ENCODE results near the gene IL4I1. TPM values are rescaled to one million over a fixed set of nuclear protein-coding genes. Genes with fewer than 3 reads are reported as not detected.

The IL4I1 gene
- total and polyA plus RNA-seq, 4 donors, result 0.08 to 0.75 (median 0.23) TPM

DNA sequence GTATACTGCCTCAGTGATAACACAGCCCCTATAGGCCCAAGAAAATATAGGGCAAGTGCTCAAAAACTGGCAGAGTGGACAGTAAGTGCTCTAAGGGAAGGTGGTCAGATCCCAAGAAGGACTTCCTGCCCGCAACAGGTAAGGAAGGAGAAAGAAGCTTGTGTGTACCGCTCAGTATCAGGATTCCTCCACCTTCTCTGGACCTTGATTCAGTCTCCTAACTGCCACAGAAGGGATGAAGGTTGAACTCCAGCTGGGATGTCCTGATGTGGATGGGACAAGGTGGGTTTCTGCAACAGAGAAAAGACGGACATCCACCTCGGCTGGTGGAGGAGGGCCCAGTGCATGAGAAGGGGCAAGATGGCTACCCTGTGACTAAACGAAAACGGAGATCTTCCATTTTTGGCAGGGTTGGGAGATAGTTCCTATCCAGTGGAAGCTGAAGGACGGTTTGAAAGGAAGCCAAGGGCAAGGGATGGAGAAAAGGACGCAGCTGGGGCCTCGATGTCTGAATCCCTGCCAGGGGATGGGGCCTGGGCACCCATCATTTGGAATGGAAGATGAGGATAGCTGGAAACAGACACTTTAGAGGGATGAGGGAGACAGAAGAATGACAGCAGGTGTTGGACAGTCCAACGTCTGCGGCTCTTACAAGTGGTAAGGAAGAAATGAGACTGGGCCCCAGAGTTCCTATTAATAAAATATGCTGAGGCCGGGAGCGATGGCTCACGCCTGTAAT is 31.0 kb upstream of the IL4I1 start (continued):
- TF ChIP-seq, protein P1, sequence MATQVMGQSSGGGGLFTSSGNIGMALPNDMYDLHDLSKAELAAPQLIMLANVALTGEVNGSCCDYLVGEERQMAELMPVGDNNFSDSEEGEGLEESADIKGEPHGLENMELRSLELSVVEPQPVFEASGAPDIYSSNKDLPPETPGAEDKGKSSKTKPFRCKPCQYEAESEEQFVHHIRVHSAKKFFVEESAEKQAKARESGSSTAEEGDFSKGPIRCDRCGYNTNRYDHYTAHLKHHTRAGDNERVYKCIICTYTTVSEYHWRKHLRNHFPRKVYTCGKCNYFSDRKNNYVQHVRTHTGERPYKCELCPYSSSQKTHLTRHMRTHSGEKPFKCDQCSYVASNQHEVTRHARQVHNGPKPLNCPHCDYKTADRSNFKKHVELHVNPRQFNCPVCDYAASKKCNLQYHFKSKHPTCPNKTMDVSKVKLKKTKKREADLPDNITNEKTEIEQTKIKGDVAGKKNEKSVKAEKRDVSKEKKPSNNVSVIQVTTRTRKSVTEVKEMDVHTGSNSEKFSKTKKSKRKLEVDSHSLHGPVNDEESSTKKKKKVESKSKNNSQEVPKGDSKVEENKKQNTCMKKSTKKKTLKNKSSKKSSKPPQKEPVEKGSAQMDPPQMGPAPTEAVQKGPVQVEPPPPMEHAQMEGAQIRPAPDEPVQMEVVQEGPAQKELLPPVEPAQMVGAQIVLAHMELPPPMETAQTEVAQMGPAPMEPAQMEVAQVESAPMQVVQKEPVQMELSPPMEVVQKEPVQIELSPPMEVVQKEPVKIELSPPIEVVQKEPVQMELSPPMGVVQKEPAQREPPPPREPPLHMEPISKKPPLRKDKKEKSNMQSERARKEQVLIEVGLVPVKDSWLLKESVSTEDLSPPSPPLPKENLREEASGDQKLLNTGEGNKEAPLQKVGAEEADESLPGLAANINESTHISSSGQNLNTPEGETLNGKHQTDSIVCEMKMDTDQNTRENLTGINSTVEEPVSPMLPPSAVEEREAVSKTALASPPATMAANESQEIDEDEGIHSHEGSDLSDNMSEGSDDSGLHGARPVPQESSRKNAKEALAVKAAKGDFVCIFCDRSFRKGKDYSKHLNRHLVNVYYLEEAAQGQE (IDR thresholded peaks at IDR 0.05), result no peak
- TF ChIP-seq YY1 (IDR thresholded peaks at IDR 0.05) (no peak), FOXA2 (IDR thresholded peaks at IDR 0.05) (no peak)

DNA sequence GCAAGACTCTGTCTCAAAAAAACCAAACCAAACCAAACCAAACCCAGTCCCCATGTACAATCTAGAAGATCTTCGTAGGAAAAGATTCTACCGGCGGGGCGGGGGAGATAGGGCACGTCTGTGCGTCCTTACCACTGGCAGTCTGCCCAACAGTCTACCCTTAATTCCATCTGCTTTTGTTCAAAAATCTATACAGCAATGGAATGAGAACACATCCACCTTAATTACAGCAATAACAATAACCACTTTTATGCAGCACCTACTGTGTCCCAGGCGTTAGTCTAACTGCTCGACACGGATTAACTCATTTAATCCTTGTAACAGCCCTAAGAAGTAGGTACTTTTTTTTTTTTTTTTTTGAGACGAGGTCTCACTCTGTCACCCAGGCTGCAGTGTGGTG is 29.8 kb upstream of the IL4I1 start:
- H3K4me3 ChIP-seq (ENCODE audit: low read depth in 1 of 3, low read length in 3 of 3), result no peak overlapping the region
- TF ChIP-seq FOXA1 (IDR thresholded peaks at IDR 0.05) (no peak), RAD21 (IDR thresholded peaks at IDR 0.05) (no peak), HNF4G (IDR thresholded peaks at IDR 0.05) (no peak), EGR1 (IDR thresholded peaks at IDR 0.05; ENCODE audit: low read depth in 2 of 2) (no peak), FOXA2 (IDR thresholded peaks at IDR 0.05) (no peak), SP1 (IDR thresholded peaks at IDR 0.05) (no peak), RXRA (IDR thresholded peaks at IDR 0.05) (no peak), JUND (IDR thresholded peaks at IDR 0.05) (no peak)
- TF ChIP-seq, protein P2, sequence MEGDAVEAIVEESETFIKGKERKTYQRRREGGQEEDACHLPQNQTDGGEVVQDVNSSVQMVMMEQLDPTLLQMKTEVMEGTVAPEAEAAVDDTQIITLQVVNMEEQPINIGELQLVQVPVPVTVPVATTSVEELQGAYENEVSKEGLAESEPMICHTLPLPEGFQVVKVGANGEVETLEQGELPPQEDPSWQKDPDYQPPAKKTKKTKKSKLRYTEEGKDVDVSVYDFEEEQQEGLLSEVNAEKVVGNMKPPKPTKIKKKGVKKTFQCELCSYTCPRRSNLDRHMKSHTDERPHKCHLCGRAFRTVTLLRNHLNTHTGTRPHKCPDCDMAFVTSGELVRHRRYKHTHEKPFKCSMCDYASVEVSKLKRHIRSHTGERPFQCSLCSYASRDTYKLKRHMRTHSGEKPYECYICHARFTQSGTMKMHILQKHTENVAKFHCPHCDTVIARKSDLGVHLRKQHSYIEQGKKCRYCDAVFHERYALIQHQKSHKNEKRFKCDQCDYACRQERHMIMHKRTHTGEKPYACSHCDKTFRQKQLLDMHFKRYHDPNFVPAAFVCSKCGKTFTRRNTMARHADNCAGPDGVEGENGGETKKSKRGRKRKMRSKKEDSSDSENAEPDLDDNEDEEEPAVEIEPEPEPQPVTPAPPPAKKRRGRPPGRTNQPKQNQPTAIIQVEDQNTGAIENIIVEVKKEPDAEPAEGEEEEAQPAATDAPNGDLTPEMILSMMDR (IDR thresholded peaks at IDR 0.05; ENCODE audit: low read depth, low read length, missing input control), result no peak
- TF ChIP-seq, protein P3, sequence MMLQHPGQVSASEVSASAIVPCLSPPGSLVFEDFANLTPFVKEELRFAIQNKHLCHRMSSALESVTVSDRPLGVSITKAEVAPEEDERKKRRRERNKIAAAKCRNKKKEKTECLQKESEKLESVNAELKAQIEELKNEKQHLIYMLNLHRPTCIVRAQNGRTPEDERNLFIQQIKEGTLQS (IDR thresholded peaks at IDR 0.05), result no peak
- DNase-seq (ENCODE audit: low spot score), result no peak
- H3K27me3 ChIP-seq (ENCODE audit: control insufficient read depth in 4 of 4, insufficient read depth in 4 of 4, low read length in 3 of 4), result no peaks in the 10 kb centered on the region
- no peaks in the 10 kb centered on the region for H3K9me3 ChIP-seq (ENCODE audit: control insufficient read depth in 4 of 4, low read length in 3 of 4)
- H3K9ac ChIP-seq (ENCODE audit: low read depth in 1 of 2, low read length in 2 of 2), result no peak overlapping the region
- WGBS, result 97% methylated on average over 10 of the region's 10 CpGs
- peaks cover 0 to 7% (median 2%) of the 10 kb centered on the region in 4 donors for H3K36me3 ChIP-seq (ENCODE audit: control insufficient read depth in 4 of 4, insufficient read depth in 3 of 4, low read depth in 1 of 4, low read length in 3 of 4)
- peaks cover 14 to 53% (median 36%) of the 10 kb centered on the region in 4 donors for H3K4me1 ChIP-seq (ENCODE audit: control insufficient read depth in 4 of 4, insufficient read depth in 4 of 4, low read length in 3 of 4)
- no peak overlapping the region for H3K27ac ChIP-seq (ENCODE audit: low read depth in 1 of 2, low read length in 2 of 2)

DNA sequence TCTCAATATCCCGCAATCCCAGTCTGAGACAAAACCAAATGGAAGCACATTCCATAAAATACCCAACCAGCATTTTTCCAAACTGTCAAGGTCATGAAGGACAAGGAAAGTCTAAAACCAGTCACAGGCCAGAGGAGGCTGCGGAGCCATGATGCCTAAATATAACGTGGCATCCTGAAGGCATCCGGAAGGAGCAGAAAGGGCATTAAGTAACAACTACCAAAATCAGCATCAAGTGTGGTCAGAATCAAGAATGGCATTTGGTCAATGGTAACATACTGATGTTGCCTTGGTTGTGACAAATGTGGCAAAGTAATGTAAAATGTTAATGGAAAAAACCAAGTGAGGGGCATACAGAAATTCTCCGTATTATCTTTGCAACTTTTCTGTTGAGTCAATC is 28.8 kb upstream of the IL4I1 start:
- TF ChIP-seq, protein P4, sequence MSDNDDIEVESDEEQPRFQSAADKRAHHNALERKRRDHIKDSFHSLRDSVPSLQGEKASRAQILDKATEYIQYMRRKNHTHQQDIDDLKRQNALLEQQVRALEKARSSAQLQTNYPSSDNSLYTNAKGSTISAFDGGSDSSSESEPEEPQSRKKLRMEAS (IDR thresholded peaks at IDR 0.05), result no peak
- TF ChIP-seq SP1 (IDR thresholded peaks at IDR 0.05) (no peak), NR2F2 (IDR thresholded peaks at IDR 0.05) (no peak), RXRA (IDR thresholded peaks at IDR 0.05) (no peak)
- TF ChIP-seq, protein P3 (IDR thresholded peaks at IDR 0.05), result no peak
- H3K4me3 ChIP-seq (ENCODE audit: low read depth in 1 of 3, low read length in 3 of 3), result no peak overlapping the region
- no peak overlapping the region for H3K9ac ChIP-seq (ENCODE audit: low read depth in 1 of 2, low read length in 2 of 2)
- H3K27me3 ChIP-seq (ENCODE audit: control insufficient read depth in 4 of 4, insufficient read depth in 4 of 4, low read length in 3 of 4), result no peaks in the 10 kb centered on the region
- 97% methylated on average over 5 of the region's 5 CpGs for WGBS
- H3K4me1 ChIP-seq (ENCODE audit: control insufficient read depth in 4 of 4, insufficient read depth in 4 of 4, low read length in 3 of 4), result peaks cover 14 to 48% (median 35%) of the 10 kb centered on the region in 4 donors
- H3K27ac ChIP-seq (ENCODE audit: low read depth in 1 of 2, low read length in 2 of 2), result peak overlapping the region; percentile 96
- DNase-seq (ENCODE audit: low spot score), result no peak
- no peaks in the 10 kb centered on the region for H3K9me3 ChIP-seq (ENCODE audit: control insufficient read depth in 4 of 4, low read length in 3 of 4)
- H3K36me3 ChIP-seq (ENCODE audit: control insufficient read depth in 4 of 4, insufficient read depth in 3 of 4, low read depth in 1 of 4, low read length in 3 of 4), result no peaks in the 10 kb centered on the region

Measured in liver (tissue), 9 donors.